K562 (cell line): Measurements from ENCODE around the gene B3GNT9. TPM values are rescaled to one million over a fixed set of nuclear protein-coding genes. Genes with fewer than 3 reads are reported as not detected.
A peak's percentile ranks its signal among the peaks of the same experiment; 100 is the strongest.

ENCODE experiments used
- CBFB ChIP-seq: sonication (generic); formaldehyde crosslinking; IDR thresholded peaks from 2 replicates; pipeline ENCODE4 v1.4.0; 2020; ENCODE audit warnings: mild to moderate bottlenecking, missing genetic modification reagents
- DACH1 ChIP-seq: fragments of 450-650 bp; IDR thresholded peaks from 2 replicates; pipeline ENCODE4 v1.6.1; 2018; ENCODE audit not compliant: partially characterized antibody
- ERF ChIP-seq: fragments of 450-650 bp; formaldehyde crosslinking; IDR thresholded peaks from 2 replicates; pipeline ENCODE4 v1.4.0; 2020; ENCODE audit warnings: mild to moderate bottlenecking, mixed read lengths
- FOXJ3 ChIP-seq: sonication (generic); formaldehyde crosslinking; IDR thresholded peaks from 2 replicates; pipeline ENCODE4 v1.4.0; 2020; ENCODE audit warnings: mild to moderate bottlenecking, missing genetic modification reagents
- HNRNPH1 ChIP-seq: fragments of 200-400 bp; formaldehyde crosslinking; optimal IDR thresholded peaks from 2 replicates; pipeline ENCODE3; 2017; ENCODE audit warnings: low read depth, mild to moderate bottlenecking, low read length, moderate library complexity
- LCOR ChIP-seq: sonication (generic); formaldehyde crosslinking; IDR thresholded peaks from 2 replicates; pipeline ENCODE4 v1.8.0; 2022; ENCODE audit warnings: mild to moderate bottlenecking, missing genetic modification reagents
- MAFK ChIP-seq: IDR thresholded peaks from 2 replicates; pipeline ENCODE4 v1.6.1; 2011; ENCODE audit warnings: low read length, improper control_type of control experiment
- NCOA1 ChIP-seq: fragments of 450-650 bp; IDR thresholded peaks from 2 replicates; pipeline ENCODE4 v1.6.1; 2016; ENCODE audit warnings: low read depth
- POLR2G ChIP-seq: fragments of 200-400 bp; formaldehyde crosslinking; IDR thresholded peaks from 2 replicates; pipeline ENCODE4 v1.6.1; 2017; ENCODE audit warnings: low read depth, mild to moderate bottlenecking, antibody characterized with exemption, low read length, moderate library complexity
- POLR3G ChIP-seq: IDR thresholded peaks from 2 replicates; pipeline ENCODE4 v1.6.1; 2011; ENCODE audit not compliant: insufficient read length, insufficient replicate concordance; ENCODE audit errors: extremely low read depth
- PRDM10 ChIP-seq: fragments of 450-650 bp; IDR thresholded peaks from 2 replicates; pipeline ENCODE4 v1.6.1; 2018; ENCODE audit not compliant: partially characterized antibody
- SMAD2 ChIP-seq: fragments of 150-350 bp; IDR thresholded peaks from 2 replicates; pipeline ENCODE4 v1.6.1; 2014; ENCODE audit warnings: low read depth, mild to moderate bottlenecking, low read length
- SP1 ChIP-seq: sonication (generic); formaldehyde crosslinking; IDR thresholded peaks from 2 replicates; pipeline ENCODE4 v1.8.1; 2022; ENCODE audit warnings: mild to moderate bottlenecking, missing genetic modification reagents
- UBTF ChIP-seq, 2 experiments: IDR thresholded peaks; 2 replicates each; pipeline ENCODE4 v1.6.1; 2012; ENCODE audit warnings: improper control_type of control experiment in 2 of 2, low read depth in 2 of 2, low read length in 2 of 2, borderline replicate concordance in 1 of 2
- ZBTB5 ChIP-seq: fragments of 450-650 bp; IDR thresholded peaks from 2 replicates; pipeline ENCODE4 v1.6.1; 2017; ENCODE audit warnings: antibody characterized with exemption
- ZNF282 ChIP-seq: sonication (generic); formaldehyde crosslinking; IDR thresholded peaks from 2 replicates; pipeline ENCODE4 v1.8.1; 2023; ENCODE audit warnings: missing genetic modification reagents
- ZNF408 ChIP-seq: fragments of 250-450 bp; sonication (Bioruptor Pico); IDR thresholded peaks from 2 replicates; pipeline ENCODE4 v1.4.0; 2020; ENCODE audit warnings: low read depth, mild to moderate bottlenecking, moderate library complexity
- ZNF639 ChIP-seq, 2 experiments: fragments of 200-800 bp in 1 of 2; sonication (Bioruptor generic) in 1 of 2; sonication (generic) in 1 of 2; formaldehyde crosslinking in 1 of 2; IDR thresholded peaks in 1 of 2; conservative IDR thresholded peaks in 1 of 2; 2 replicates each; pipeline versions ENCODE4 v1.5.0 to v1.6.1; 2016 to 2020; ENCODE audit warnings: missing compliant biosample characterization in 1 of 2, missing genetic modification characterization in 1 of 2, missing genetic modification reagents in 1 of 2
- polyA plus RNA-seq, 8 experiments: library from polyadenylated mRNA; depleted of rRNA in 4 of 8; stranded (reverse) in 5 of 8; unstranded in 3 of 8; fragments of >200 nt; fragmentation: Nextera tagmentation in 2 of 8; fragmentation: Illumina TruSeq in 1 of 8; extraction: Ambion mirVana in 2 of 8; extraction: Trizol in 1 of 8; gene quantifications; 2 replicates each; pipeline versions ENCODE4 v1.2.1 to v1.2.3, GENCODE V29; 2011 to 2014; ENCODE audit warnings: inconsistent platforms in 1 of 8, missing spikeins in 1 of 8
- total RNA-seq, 7 experiments: library from RNA; depleted of rRNA in 6 of 7; stranded (reverse); fragments of >200 nt in 6 of 7; fragmentation: Illumina TruSeq in 2 of 7; extraction: Trizol in 2 of 7; gene quantifications; 2 replicates each; pipeline versions ENCODE4 v1.2.1 to v1.2.3, GENCODE V29; 2011 to 2021; ENCODE audit warnings: low replicate concordance in 1 of 7

Gene B3GNT9
- total and polyA plus RNA-seq, 9 of the 15 experiments (the other 6 are each of a cell fraction or from before 2014, with no cell fraction given): 0.01 to 1.8 (median 1.1) TPM; not detected in 1

GRCh38 chr16:67170168-67170948 is 19.6 kb upstream of the B3GNT9 start, which contains the start of gene NOL3 (continued):
- no peak for TF ChIP-seq UBTF (IDR thresholded peaks at IDR 0.05; ENCODE audit: borderline replicate concordance in 1 of 2, low read depth in 2 of 2, low read length in 2 of 2)
- TF ChIP-seq PRDM10: peak; percentile 89
- 0 out of 2 replicates have a peak, but pooled peaks have one; percentile 45 for TF ChIP-seq SP1 (CRISPR knock-in tag)
- TF ChIP-seq POLR2G: peak; percentile 82
- peak; percentile 58 for TF ChIP-seq DACH1
- TF ChIP-seq ERF: 0 out of 2 replicates have a peak, but pooled peaks have one; percentile 59
- no peak for TF ChIP-seq CBFB (CRISPR knock-in tag)
- TF ChIP-seq ZNF639 (CRISPR knock-in tag; conservative IDR thresholded peaks at IDR 0.05 in 1 of 2, IDR thresholded peaks at IDR 0.05 in 1 of 2): peak in 1 of 2 experiments; percentile 82; a peak in 2 of 4 replicates
- TF ChIP-seq POLR3G: no peak
- TF ChIP-seq ZBTB5: no peak
- TF ChIP-seq ZNF408 (CRISPR knock-in tag): no peak
- no peak for TF ChIP-seq SMAD2
- no peak for TF ChIP-seq LCOR (CRISPR knock-in tag)
- TF ChIP-seq ZNF282 (CRISPR knock-in tag): no peak
- TF ChIP-seq FOXJ3 (CRISPR knock-in tag): no peak
- TF ChIP-seq NCOA1: no peak
- peak; percentile 35; the same call in 1 of the 2 replicates for TF ChIP-seq MAFK
- no peak for TF ChIP-seq HNRNPH1
